ENCODE data around the gene PPOX.

The PPOX gene

GRCh38 chr1:161175771-161176453 is 9.7 kb downstream of the PPOX start:
- DNase-seq = no peak

GRCh38 chr1:161176468-161177111 is 10.4 kb downstream of the PPOX start:
- DNase-seq = no peak

GRCh38 chr1:161177112-161177935 is 11.1 kb downstream of the PPOX start, which contains the start of gene B4GALT3:
B4GALT3 (minus strand) TSS chr1:161177507; CDS start chr1:161176060, 1,447 bp downstream.
- peak; percentile 45 to 94 (median 84) for DNase-seq

- peak in 1 of 51 donors; percentile 57 for DNase-seq
Measured at GRCh38 chr1:161177936-161178244, 11.7 kb downstream of the PPOX start.

- DNase-seq = no peak
Measured at GRCh38 chr1:161179698-161180097, 13.5 kb downstream of the PPOX start.

GRCh38 chr1:161180639-161181038 is 14.4 kb downstream of the PPOX start:
- DNase-seq = no peak

- DNase-seq = no peak
Measured at GRCh38 chr1:161182214-161182613, 16.0 kb downstream of the PPOX start.

GRCh38 chr1:161185282-161185682 is 19.1 kb downstream of the PPOX start:
- DNase-seq = peak in 30 of 51 donors; percentile 11 to 70 (median 34)

GRCh38 chr1:161185732-161186311 is 19.6 kb downstream of the PPOX start:
- DNase-seq = peak in 2 of 51 donors; percentile 13 to 36

GRCh38 chr1:161187311-161187710 is 21.1 kb downstream of the PPOX start:
- peak in 2 of 51 donors; percentile 15 to 23 for DNase-seq

- DNase-seq = no peak
Measured at GRCh38 chr1:161188381-161188780, 22.2 kb downstream of the PPOX start.

GRCh38 chr1:161189036-161189435 is 22.8 kb downstream of the PPOX start:
- DNase-seq = no peak

GRCh38 chr1:161190962-161191521 is 24.8 kb downstream of the PPOX start:
- DNase-seq = peak in 22 of 51 donors; percentile 12 to 67 (median 34)

GRCh38 chr1:161191971-161192370 is 25.7 kb downstream of the PPOX start:
- DNase-seq = no peak

GRCh38 chr1:161192476-161193465 is 26.5 kb downstream of the PPOX start:
- DNase-seq = peak in 39 of 51 donors; percentile 14 to 72 (median 43)

GRCh38 chr1:161193561-161194235 is 27.5 kb downstream of the PPOX start:
- peak in 45 of 51 donors; percentile 19 to 88 (median 71) for DNase-seq

- peak in 6 of 51 donors; percentile 10 to 21 (median 13) for DNase-seq
Measured at GRCh38 chr1:161195171-161195570, 28.9 kb downstream of the PPOX start.

- no peak for DNase-seq
Measured at GRCh38 chr1:161196111-161196510, 29.9 kb downstream of the PPOX start.

All from hypothalamus (tissue), 51 donors.